ENCODE data around the gene STARD3NL.

- no peak for TF ChIP-seq POLR2A (IDR thresholded peaks at IDR 0.05; ENCODE audit: low read length)
- no peak for TF ChIP-seq GATA1 (IDR thresholded peaks at IDR 0.05; ENCODE audit: low read depth, low read length)
Observed at GRCh38 chr7:38151556-38151955, 26.5 kb upstream of the STARD3NL start.

All from erythroblast (primary cell).